H1 (cell line): ENCODE measurements around the gene INIP. TPM values are rescaled to one million over a fixed set of nuclear protein-coding genes. Genes with fewer than 3 reads are reported as not detected.

Source experiments
- CTCF ChIA-PET: fragments of 300-600 bp; sonication (Branson Sonifier 250); formaldehyde crosslinking; loops from one replicate; lab custom pipeline; 2021; ENCODE audit not compliant: partially characterized antibody; lab: Charles Lee
- POLR2A ChIA-PET: fragments of 300-600 bp; sonication (Branson Sonifier 250); formaldehyde crosslinking; loops from one replicate; lab custom pipeline; 2021; ENCODE audit warnings: inconsistent platforms; ENCODE audit not compliant: partially characterized antibody; lab: Charles Lee
- DNase-seq, 2 experiments: peaks; one replicate each; pipeline versions ENCODE4 v3.0.0 to v3.0.0-alpha.2; 2010 to 2022; ENCODE audit warnings: low spot score in 2 of 2, low read depth in 1 of 2, mixed read lengths in 1 of 2
- FAIRE-seq: peaks from 2 replicates; lab custom pipeline; 2011; peaks lifted over from hg19 to GRCh38; lab: Jason Lieb, UNC
- H2AFZ ChIP-seq: 2 replicates; pipeline ENCODE4 v1.8.1; 2012; ENCODE audit warnings: low read length, inconsistent platforms
- H2AK5ac ChIP-seq: 2 replicates; pipeline ENCODE4 v1.6.1; 2013; ENCODE audit warnings: low read depth, low read length
- H2BK120ac ChIP-seq: replicated peaks from 2 replicates; pipeline ENCODE3; 2013; ENCODE audit warnings: low read depth, low read length, inconsistent platforms
- H2BK12ac ChIP-seq: 2 replicates; pipeline ENCODE4 v1.6.1; 2013; ENCODE audit warnings: low read depth, low read length
- H2BK15ac ChIP-seq: 2 replicates; pipeline ENCODE4 v1.6.1; 2013; ENCODE audit warnings: low read length
- H2BK20ac ChIP-seq: 2 replicates; pipeline ENCODE4 v1.6.1; 2013; ENCODE audit warnings: low read length
- H2BK5ac ChIP-seq: 2 replicates; pipeline ENCODE4 v1.6.1; 2013; ENCODE audit warnings: low read depth, low read length
- H3K14ac ChIP-seq: 2 replicates; pipeline ENCODE4 v1.6.1; 2013; ENCODE audit warnings: inconsistent platforms; ENCODE audit not compliant: insufficient read length
- H3K18ac ChIP-seq: 2 replicates; pipeline ENCODE4 v1.6.1; 2013; ENCODE audit warnings: low read length; ENCODE audit errors: extremely low read depth
- H3K23ac ChIP-seq: 2 replicates; pipeline ENCODE4 v1.6.1; 2013; ENCODE audit warnings: inconsistent platforms; ENCODE audit not compliant: insufficient read length
- H3K23me2 ChIP-seq: 2 replicates; pipeline ENCODE4 v1.6.1; 2013; ENCODE audit warnings: low read depth, low read length
- H3K27ac ChIP-seq: 2 replicates; pipeline ENCODE4 v1.6.1; 2011; ENCODE audit warnings: low read depth, low read length, inconsistent platforms
- H3K27me3 ChIP-seq, 4 experiments: replicated peaks in 1 of 4; 1 replicate in 1 of 4; 2 replicates in 3 of 4; pipeline versions ENCODE4 v1.6.1 to v1.8.1; 2011 to 2013; ENCODE audit warnings: low read length in 3 of 4, mild to moderate bottlenecking in 3 of 4, inconsistent platforms in 2 of 4, mixed read lengths in 2 of 4, moderate library complexity in 1 of 4; ENCODE audit not compliant: control insufficient read depth in 3 of 4, insufficient read depth in 3 of 4; ENCODE audit errors: extremely low read depth in 1 of 4
- H3K36me3 ChIP-seq, 4 experiments: 2 replicates each; pipeline versions ENCODE4 v1.6.1 to v1.8.1; 2011 to 2013; ENCODE audit warnings: mild to moderate bottlenecking in 4 of 4, low read length in 3 of 4, moderate library complexity in 2 of 4, control low read depth in 1 of 4, inconsistent platforms in 1 of 4; ENCODE audit not compliant: insufficient read depth in 4 of 4, control insufficient read depth in 2 of 4
- H3K4ac ChIP-seq: replicated peaks from 2 replicates; pipeline ENCODE3; 2013; ENCODE audit warnings: low read length, low read depth, mixed read lengths, inconsistent platforms; ENCODE audit not compliant: insufficient read length
- H3K4me1 ChIP-seq, 4 experiments: replicated peaks in 1 of 4; 1 replicate in 1 of 4; 2 replicates in 3 of 4; pipeline versions ENCODE4 v1.6.1 to v1.8.1; 2011 to 2013; ENCODE audit warnings: low read length in 3 of 4, inconsistent platforms in 2 of 4, mixed read lengths in 1 of 4; ENCODE audit not compliant: insufficient read depth in 4 of 4, control insufficient read depth in 3 of 4
- H3K4me2 ChIP-seq, 2 experiments: 2 replicates each; pipeline versions ENCODE4 v1.6.1 to v1.8.1; 2011 to 2013; ENCODE audit warnings: low read depth in 2 of 2, low read length in 2 of 2, control low read depth in 1 of 2, inconsistent platforms in 1 of 2, mild to moderate bottlenecking in 1 of 2; ENCODE audit not compliant: insufficient read depth in 1 of 2
- H3K4me3 ChIP-seq, 4 experiments: fragments of 200-600, 300-600 bp in 1 of 4; sonication (generic), shearing (Covaris generic), sonication (Bioruptor Twin) in 1 of 4; 2 replicates each; pipeline versions ENCODE4 v1.5.1 to v1.8.1; 2011 to 2016; ENCODE audit warnings: low read length in 4 of 4, low read depth in 3 of 4, control low read depth in 2 of 4, inconsistent platforms in 2 of 4, mild to moderate bottlenecking in 2 of 4, mixed read lengths in 1 of 4, moderate library complexity in 1 of 4; ENCODE audit not compliant: insufficient read depth in 2 of 4; ENCODE audit errors: extremely low read depth in 1 of 4
- H3K56ac ChIP-seq: replicated peaks from 2 replicates; pipeline ENCODE3; 2013; ENCODE audit warnings: low read depth, mild to moderate bottlenecking, mixed read lengths, low read length, inconsistent platforms; ENCODE audit not compliant: insufficient read length
- H3K79me1 ChIP-seq: 2 replicates; pipeline ENCODE4 v1.6.1; 2013; ENCODE audit warnings: low read depth, low read length, control low read depth
- H3K79me2 ChIP-seq, 2 experiments: 2 replicates each; pipeline versions ENCODE4 v1.6.1 to v1.8.1; 2012 to 2013; ENCODE audit warnings: low read length in 2 of 2, mild to moderate bottlenecking in 2 of 2, inconsistent platforms in 1 of 2; ENCODE audit not compliant: insufficient read depth in 2 of 2, control insufficient read depth in 1 of 2
- H3K9ac ChIP-seq, 4 experiments: replicated peaks in 1 of 4; 1 replicate in 1 of 4; 2 replicates in 3 of 4; pipeline versions ENCODE4 v1.6.1 to v1.8.1; 2011 to 2013; ENCODE audit warnings: low read depth in 3 of 4, low read length in 3 of 4, control low read depth in 2 of 4, mild to moderate bottlenecking in 2 of 4, moderate library complexity in 2 of 4, inconsistent platforms in 1 of 4; ENCODE audit errors: extremely low read depth in 1 of 4
- H3K9me3 ChIP-seq, 2 experiments: 2 replicates each; pipeline versions ENCODE4 v1.6.1 to v1.8.1; 2012 to 2013; ENCODE audit warnings: mild to moderate bottlenecking in 2 of 2, moderate library complexity in 2 of 2, control low read depth in 1 of 2, inconsistent platforms in 1 of 2, low read depth in 1 of 2, low read length in 1 of 2, mixed read lengths in 1 of 2; ENCODE audit not compliant: insufficient read depth in 2 of 2
- H4K20me1 ChIP-seq, 2 experiments: replicated peaks in 1 of 2; 2 replicates each; pipeline versions ENCODE3 to v1.8.1; 2011 to 2013; ENCODE audit warnings: inconsistent platforms in 2 of 2, low read length in 2 of 2, mild to moderate bottlenecking in 1 of 2; ENCODE audit not compliant: insufficient read depth in 2 of 2, control insufficient read depth in 1 of 2
- H4K5ac ChIP-seq: 2 replicates; pipeline ENCODE4 v1.6.1; 2013; ENCODE audit warnings: low read length, low read depth, mixed read lengths, inconsistent platforms; ENCODE audit not compliant: insufficient read length
- H4K8ac ChIP-seq: 2 replicates; pipeline ENCODE4 v1.8.0; 2013; ENCODE audit warnings: mild to moderate bottlenecking, moderate library complexity, low read length, inconsistent platforms; ENCODE audit not compliant: insufficient read depth; ENCODE audit errors: extremely low read depth
- H4K91ac ChIP-seq: replicated peaks from 2 replicates; pipeline ENCODE3; 2013; ENCODE audit warnings: low read length, mixed read lengths, inconsistent platforms; ENCODE audit not compliant: insufficient read length
- BACH1 ChIP-seq: IDR thresholded peaks from 2 replicates; pipeline ENCODE4 v1.6.1; 2012; ENCODE audit warnings: low read length, improper control_type of control experiment
- CBX8 ChIP-seq: fragments of 300-800, 300-1000 bp; sonication (generic); IDR thresholded peaks from 2 replicates; pipeline ENCODE4 v1.7.1; 2016; ENCODE audit warnings: low read depth, low read length, borderline replicate concordance
- FOSL1 ChIP-seq: IDR thresholded peaks from 2 replicates; pipeline ENCODE4 v1.6.1; 2011; ENCODE audit warnings: mild to moderate bottlenecking, low read depth, low read length, moderate library complexity; ENCODE audit not compliant: insufficient read depth
- GABPA ChIP-seq: IDR thresholded peaks from 2 replicates; pipeline ENCODE4 v1.6.1; 2011; ENCODE audit warnings: mild to moderate bottlenecking, low read length, moderate library complexity, borderline replicate concordance; ENCODE audit not compliant: insufficient read depth
- POLR2AphosphoS5 ChIP-seq: IDR thresholded peaks from 2 replicates; pipeline ENCODE4 v1.6.1; 2011; ENCODE audit warnings: low read depth, low read length
- RXRA ChIP-seq: IDR thresholded peaks from 2 replicates; pipeline ENCODE4 v1.6.1; 2011; ENCODE audit warnings: low read depth, mild to moderate bottlenecking, low read length, moderate library complexity; ENCODE audit not compliant: insufficient read depth
- SUZ12 ChIP-seq: fragments of 200-600 bp; sonication (generic); IDR thresholded peaks from 2 replicates; pipeline ENCODE4 v1.6.1; 2012; ENCODE audit warnings: mild to moderate bottlenecking, inconsistent platforms, low read length, moderate library complexity, mixed read lengths
- TEAD4 ChIP-seq: IDR thresholded peaks from 2 replicates; pipeline ENCODE4 v1.6.1; 2012; ENCODE audit warnings: low read depth, low read length, inconsistent platforms, mixed read lengths
- USF2 ChIP-seq: IDR thresholded peaks from 2 replicates; pipeline ENCODE4 v1.6.1; 2011; ENCODE audit warnings: low read length, improper control_type of control experiment
- YY1 ChIP-seq: IDR thresholded peaks from 2 replicates; pipeline ENCODE4 v1.6.1; 2011; ENCODE audit warnings: low read depth, mild to moderate bottlenecking, low read length
- WGBS, 2 experiments: shearing (Covaris generic) in 1 of 2; methylation state at CpG; one replicate each; pipeline versions ENCODE4 v1.1.6 to v1.1.7; 2013 to 2015; ENCODE audit warnings: low lambda C conversion rate in 2 of 2, mixed read lengths in 2 of 2, inconsistent platforms in 1 of 2, low coverage in 1 of 2, missing lambda C conversion rate in 1 of 2; ENCODE audit not compliant: insufficient replicate concordance in 2 of 2, insufficient coverage in 1 of 2, insufficient read length in 1 of 2; ENCODE audit errors: extremely low coverage in 1 of 2, missing lambda C conversion rate in 1 of 2; 5-methylcytosine and 5-hydroxymethylcytosine counted together
- polyA plus RNA-seq, 7 experiments: library from polyadenylated mRNA; depleted of rRNA in 3 of 7; stranded (reverse) in 5 of 7; unstranded in 2 of 7; fragments of >200 nt in 5 of 7; fragments of 200-250 nt in 2 of 7; gene quantifications; 1 replicate in 5 of 7; 2 replicates in 1 of 7; 4 replicates in 1 of 7; pipeline versions ENCODE4 v1.2.1 to v1.2.3, GENCODE V29; 2011 to 2013; ENCODE audit warnings: missing spikeins in 2 of 7, mixed read lengths in 2 of 7
- total RNA-seq: library from RNA; stranded (reverse); fragmentation: NEBNext Ultra II Directional; extraction: Animal tissue kit (Norgen Biotek cat#: 25700); gene quantifications from 2 replicates; pipeline ENCODE4 v1.2.1, GENCODE V29; 2021

INIP gene
- total and polyA plus RNA-seq, 2 of the 8 experiments (the other 6 are each of a cell fraction or from before 2014, with no cell fraction given), result 10.7 to 18.3 TPM

DNA sequence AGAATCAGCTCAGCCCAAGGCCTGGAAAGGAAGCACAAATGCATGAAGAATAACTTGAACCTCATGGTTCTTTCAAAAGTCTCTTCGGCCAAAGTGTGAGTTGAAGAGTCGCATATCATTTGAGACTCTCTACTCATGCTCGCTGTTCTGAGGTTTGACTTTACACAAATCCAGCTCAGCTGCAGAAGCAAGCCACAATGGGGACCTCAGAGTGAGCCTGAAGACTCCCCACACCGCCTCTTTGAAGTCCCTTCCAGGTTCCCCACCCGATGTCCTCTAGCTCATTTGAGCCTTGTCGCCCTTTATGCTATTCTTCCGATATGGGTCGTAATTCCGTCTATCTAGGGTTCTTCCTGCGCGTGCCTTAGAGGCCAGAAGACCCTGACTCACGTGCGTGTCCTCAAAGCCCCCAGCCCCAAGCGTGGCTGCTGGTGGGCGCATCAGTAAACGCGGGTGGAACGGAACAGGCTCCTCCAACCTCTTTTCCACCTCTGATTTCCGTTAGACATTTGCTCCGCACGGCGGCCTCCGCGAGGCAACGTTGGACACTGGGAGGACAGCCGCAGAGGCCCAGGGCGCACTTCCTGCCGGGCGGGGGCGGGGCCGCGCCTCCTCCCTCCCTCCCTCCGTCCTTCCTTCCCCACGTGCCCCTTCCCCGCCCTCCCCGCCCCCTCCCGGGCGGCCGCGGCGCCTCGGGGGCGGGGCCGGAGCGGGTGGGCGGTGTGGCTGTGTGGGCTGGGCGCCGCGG, 32.3 kb upstream of the INIP start, which contains the start of gene SNX30:
TSS of gene SNX30 (plus strand) at position 745 of the 748 bp plus-strand sequence. CDS start 242 bp downstream, outside the sequence.
- no peaks in the 10 kb centered on the region for H3K27me3 ChIP-seq
- peak within 1 kb of the TSS; percentile 10 for H4K5ac ChIP-seq
- no peak within 1 kb of the TSS for H3K23ac ChIP-seq
- peaks cover 0 to 7% (median 5%) of the 10 kb centered on the region in 4 experiments; a peak in 6 of 7 replicates for H3K4me1 ChIP-seq
- H2AK5ac ChIP-seq, result 0 out of 2 replicates have a peak within 1 kb of the TSS, but pooled peaks have one; percentile 8
- H3K4me2 ChIP-seq, result peak within 1 kb of the TSS; percentile 71 to 96
- peak within 1 kb of the TSS; percentile 41 to 84 (median 70) for H3K4me3 ChIP-seq
- peak within 1 kb of the TSS; percentile 50 to 66 (median 56) for H3K9ac ChIP-seq
- no peaks in the 10 kb centered on the region for H3K9me3 ChIP-seq
- peak within 1 kb of the TSS; percentile 21 for H2BK15ac ChIP-seq
- H3K23me2 ChIP-seq, result peaks cover 12% of the 10 kb centered on the region
- H4K8ac ChIP-seq, result peak within 1 kb of the TSS; percentile 21; the same call in 1 of the 2 replicates
- peak within 1 kb of the TSS; percentile 24 for H2BK120ac ChIP-seq
- H4K20me1 ChIP-seq, result no peaks in the 10 kb centered on the region
- peak within 1 kb of the TSS; percentile 6; the same call in 1 of the 2 replicates for H2BK5ac ChIP-seq
- H2AFZ ChIP-seq, result peak within 1 kb of the TSS; percentile 94
- H3K79me1 ChIP-seq, result no peaks in the 10 kb centered on the region
- peak within 1 kb of the TSS; percentile 46; the same call in 1 of the 2 replicates for H2BK12ac ChIP-seq
- H3K56ac ChIP-seq, result no peak within 1 kb of the TSS
- H2BK20ac ChIP-seq, result no peak within 1 kb of the TSS
- DNase-seq (peak; percentile 17 to 86), FAIRE-seq (no peak)
- peak within 1 kb of the TSS; percentile 80 for H3K18ac ChIP-seq
- H3K14ac ChIP-seq, result no peak within 1 kb of the TSS
- H3K79me2 ChIP-seq, result peaks cover 0 to 8% of the 10 kb centered on the region in 2 experiments; a peak in 1 of 4 replicates
- ChIA-PET POLR2A (interaction anchor here (1.1 to 1.7 kb wide), 4 partner anchors 23 to 118 kb away, joined by 3 to 4 read pairs (median 3); no protein-coding TSS in a partner anchor), CTCF (interaction anchor here (0.9 to 3.2 kb wide), 7 partner anchors 11 to 652 kb away, joined by 3 to 10 read pairs (median 4); no protein-coding TSS in a partner anchor)
- peak within 1 kb of the TSS; percentile 4 for H3K4ac ChIP-seq
- no peak within 1 kb of the TSS for H3K27ac ChIP-seq
- no peaks in the 10 kb centered on the region for H3K36me3 ChIP-seq
- 13% methylated on average over 26 of the region's 49 CpGs; no CpG with 5 or more reads in 1 of the 2 experiments for WGBS, 2 experiments
- H4K91ac ChIP-seq, result peak within 1 kb of the TSS; percentile 93
- TF ChIP-seq FOSL1 (no peak), SUZ12 (peak; percentile 10; the same call in 1 of the 2 replicates), YY1 (no peak), BACH1 (no peak), RXRA (no peak), TEAD4 (no peak), USF2 (peak; percentile 48; the same call in 1 of the 2 replicates), CBX8 (no peak), POLR2AphosphoS5 (no peak; the same call in 1 of the 2 replicates), GABPA (no peak)
